Common myeloid progenitor, CD34-positive (primary cell): ENCODE data around the gene PLA2G4C.
A peak's percentile ranks its signal among the peaks of the same experiment; 100 is the strongest.

ENCODE experiments used
- CTCF ChIA-PET: fragments of 350-600 bp; sonication (Branson Sonifier 250); formaldehyde crosslinking; loops from one replicate; lab custom pipeline; 2021; ENCODE audit warnings: antibody characterized with exemption; lab: Charles Lee
- POLR2A ChIA-PET: fragments of 350-600 bp; sonication (Branson Sonifier 250); formaldehyde crosslinking; loops from one replicate; lab custom pipeline; 2021; ENCODE audit warnings: antibody characterized with exemption; lab: Charles Lee
- DNase-seq, 3 donors: peaks; one replicate each; pipeline versions ENCODE4 v3.0.0 to v3.0.0-alpha.2; 2013
- H3K27ac ChIP-seq, 2 experiments: 1 replicate in 1 of 2; 2 replicates in 1 of 2; pipeline ENCODE4 v1.7.0; 2013; ENCODE audit warnings: inconsistent platforms in 2 of 2, low read length in 2 of 2, mild to moderate bottlenecking in 2 of 2, low read depth in 1 of 2, moderate library complexity in 1 of 2; ENCODE audit not compliant: severe bottlenecking in 2 of 2, insufficient read depth in 1 of 2, poor library complexity in 1 of 2
- H3K27me3 ChIP-seq, 5 experiments: replicated peaks in 2 of 5; 1 replicate in 3 of 5; 2 replicates in 2 of 5; pipeline versions ENCODE4 v1.6.1 to v1.7.0; 2013; ENCODE audit warnings: low read length in 4 of 5, mild to moderate bottlenecking in 2 of 5, moderate library complexity in 2 of 5, inconsistent platforms in 1 of 5; ENCODE audit not compliant: insufficient read depth in 5 of 5, control insufficient read depth in 4 of 5
- H3K36me3 ChIP-seq, 4 experiments: 1 replicate in 2 of 4; 2 replicates in 2 of 4; pipeline versions ENCODE4 v1.6.1 to v1.7.0; 2013; ENCODE audit warnings: low read length in 3 of 4, control low read depth in 1 of 4, mild to moderate bottlenecking in 1 of 4; ENCODE audit not compliant: control insufficient read depth in 4 of 4, insufficient read depth in 4 of 4
- H3K4me1 ChIP-seq, 4 experiments: 1 replicate in 3 of 4; 2 replicates in 1 of 4; pipeline versions ENCODE4 v1.6.1 to v1.7.1; 2013; ENCODE audit warnings: low read length in 3 of 4, mild to moderate bottlenecking in 3 of 4, control low read depth in 1 of 4, inconsistent platforms in 1 of 4, moderate library complexity in 1 of 4; ENCODE audit not compliant: control insufficient read depth in 4 of 4, insufficient read depth in 4 of 4; ENCODE audit errors: control extremely low read depth in 1 of 4
- H3K4me3 ChIP-seq, 7 experiments: 1 replicate in 4 of 7; 2 replicates in 3 of 7; pipeline versions ENCODE4 v1.5.1 to v1.7.0; 2013; ENCODE audit warnings: mild to moderate bottlenecking in 7 of 7, low read length in 6 of 7, moderate library complexity in 6 of 7, inconsistent platforms in 2 of 7, low read depth in 2 of 7, control low read depth in 1 of 7; ENCODE audit not compliant: insufficient read depth in 4 of 7, control insufficient read depth in 1 of 7; ENCODE audit errors: extremely low read depth in 1 of 7
- H3K9me3 ChIP-seq, 5 experiments: 1 replicate in 4 of 5; 2 replicates in 1 of 5; pipeline versions ENCODE4 v1.6.1 to v1.7.1; 2013; ENCODE audit warnings: low read length in 4 of 5, mild to moderate bottlenecking in 2 of 5, inconsistent platforms in 1 of 5, low read depth in 1 of 5, moderate library complexity in 1 of 5; ENCODE audit not compliant: control insufficient read depth in 4 of 5, insufficient read depth in 2 of 5; ENCODE audit errors: control extremely low read depth in 1 of 5
- WGBS: methylation state at CpG from one replicate; pipeline ENCODE4 v1.1.5; 2013; ENCODE audit not compliant: insufficient coverage; 5-methylcytosine and 5-hydroxymethylcytosine counted together

Gene PLA2G4C

DNA sequence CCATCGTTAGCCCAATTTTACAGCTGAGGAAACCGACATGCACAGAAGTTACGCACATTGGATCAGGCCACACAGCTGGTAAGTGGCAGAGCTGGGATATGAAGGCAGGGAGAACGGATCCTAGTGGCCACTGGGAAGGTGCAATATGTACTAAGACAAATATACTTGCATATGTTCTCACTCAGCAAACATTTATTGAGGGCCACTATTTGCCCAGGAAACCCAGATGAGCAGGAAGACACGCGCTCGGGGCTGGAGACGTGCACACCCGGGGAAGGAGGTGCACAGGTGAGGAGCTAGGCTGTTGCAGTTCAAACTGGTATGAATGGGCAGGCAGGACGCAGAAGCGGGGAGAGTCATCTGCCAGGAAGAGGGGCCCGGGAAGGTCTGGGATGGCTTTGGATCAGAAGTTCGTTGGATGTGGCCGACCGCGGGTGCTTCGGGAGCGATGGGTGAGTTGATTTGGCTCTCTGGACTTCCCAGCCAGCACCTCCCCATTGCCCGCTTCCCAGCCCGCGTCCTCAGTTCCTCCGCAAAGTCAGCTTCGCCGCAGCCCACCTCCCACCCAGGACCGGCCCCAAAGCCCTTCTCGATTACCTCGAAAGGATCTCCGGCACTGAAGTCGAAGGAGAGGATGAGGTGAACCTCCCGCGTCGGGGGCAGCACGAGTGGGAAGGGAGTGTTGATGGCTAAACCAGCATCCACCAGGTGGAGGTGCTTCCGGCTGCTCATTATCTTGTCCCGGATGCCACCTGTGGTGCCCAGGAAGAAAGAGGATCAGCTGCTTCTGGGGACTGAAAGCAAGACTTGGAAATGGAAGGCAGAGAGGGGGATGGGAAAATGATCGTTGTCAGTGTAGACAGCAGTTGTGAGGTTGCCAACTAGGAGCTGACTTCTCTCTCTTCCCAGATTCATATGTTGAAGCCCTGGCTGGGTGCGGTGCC lies 48.9 kb downstream of the PLA2G4C start:
- Histone ChIP-seq H3K27me3 (peaks cover 0 to 11% (median 6%) of the 10 kb centered on the region in 5 experiments), H3K4me1 (no peaks in the 10 kb centered on the region), H3K4me3 (no peak overlapping the region), H3K27ac (no peak overlapping the region), H3K36me3 (no peaks in the 10 kb centered on the region), H3K9me3 (peaks cover 0 to 2% (median 0%) of the 10 kb centered on the region in 5 experiments)
- WGBS, result 51% methylated on average over 32 of the region's 37 CpGs
- ChIA-PET POLR2A (no interaction called here), CTCF (no interaction called here)
- DNase-seq, result no peak

- 100% methylated on average over 3 of the region's 5 CpGs for WGBS
- Histone ChIP-seq H3K9me3 (peaks cover 0 to 2% (median 0%) of the 10 kb centered on the region in 5 experiments), H3K4me3 (no peak overlapping the region), H3K27ac (no peak overlapping the region), H3K4me1 (no peaks in the 10 kb centered on the region), H3K36me3 (no peaks in the 10 kb centered on the region), H3K27me3 (peaks cover 0 to 11% (median 6%) of the 10 kb centered on the region in 5 experiments)
- ChIA-PET POLR2A (no interaction called here), CTCF (no interaction called here)
- no peak for DNase-seq
These were observed 50.2 kb downstream of the PLA2G4C start for GRCh38 chr19:48060381-48060780.

GRCh38 chr19:48059331-48059730 lies 51.3 kb downstream of the PLA2G4C start:
- Histone ChIP-seq H3K4me1 (no peaks in the 10 kb centered on the region), H3K9me3 (no peaks in the 10 kb centered on the region), H3K4me3 (no peak overlapping the region), H3K27ac (no peak overlapping the region), H3K36me3 (no peaks in the 10 kb centered on the region), H3K27me3 (peaks cover 0 to 11% (median 6%) of the 10 kb centered on the region in 5 experiments)
- ChIA-PET POLR2A (no interaction called here), CTCF (no interaction called here)
- 100% methylated on average over 1 of the region's 6 CpGs for WGBS
- no peak for DNase-seq

DNA sequence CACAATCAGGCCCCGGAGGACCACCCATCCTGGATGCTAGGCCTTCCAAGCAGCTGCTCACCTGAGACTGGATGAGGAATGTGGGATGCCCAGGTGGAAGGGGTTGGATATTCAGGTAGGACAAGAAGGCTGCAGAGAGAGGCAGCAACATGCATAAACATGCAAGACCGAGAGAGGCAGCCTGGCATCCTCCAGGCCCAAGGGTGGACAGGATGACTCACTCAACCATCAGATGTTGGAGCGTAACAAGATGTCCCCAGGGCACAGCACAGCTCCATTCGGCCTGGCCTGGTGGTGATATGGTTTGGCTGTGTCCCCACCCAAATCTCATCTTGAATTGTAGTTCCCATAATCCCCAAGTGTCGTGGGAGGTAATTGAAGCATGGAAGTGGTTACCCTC lies 56.8 kb downstream of the PLA2G4C start:
- Histone ChIP-seq H3K36me3 (no peaks in the 10 kb centered on the region), H3K4me1 (no peaks in the 10 kb centered on the region), H3K27me3 (no peaks in the 10 kb centered on the region), H3K27ac (no peak overlapping the region), H3K4me3 (no peak overlapping the region), H3K9me3 (peaks cover 0 to 5% (median 0%) of the 10 kb centered on the region in 5 experiments)
- ChIA-PET CTCF (no interaction called here), POLR2A (no interaction called here)
- 87% methylated on average over 4 of the region's 5 CpGs for WGBS
- no peak for DNase-seq

DNA sequence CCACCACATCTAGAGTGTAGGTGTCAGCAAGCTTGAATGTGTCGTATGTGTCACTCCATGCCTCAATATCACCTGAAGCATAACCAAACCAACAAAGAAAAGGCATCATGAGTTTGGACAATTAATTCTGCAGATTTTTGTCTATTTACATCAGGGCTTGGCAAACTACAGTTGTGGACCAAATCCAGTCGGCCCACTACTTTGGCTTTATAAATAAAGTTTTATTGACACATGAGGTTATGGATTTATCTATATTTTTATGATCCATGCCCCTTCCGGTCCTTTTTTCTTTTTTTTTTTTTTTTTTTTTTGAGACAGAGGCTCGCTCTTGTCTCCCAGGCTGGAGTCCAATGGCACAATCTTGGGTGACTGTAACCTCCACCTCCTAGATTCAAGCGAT lies 57.5 kb downstream of the PLA2G4C start:
- WGBS, result 100% methylated on average over 1 of the region's 5 CpGs
- ChIA-PET CTCF (no interaction called here), POLR2A (no interaction called here)
- Histone ChIP-seq H3K9me3 (peaks cover 0 to 8% (median 0%) of the 10 kb centered on the region in 5 experiments), H3K36me3 (no peaks in the 10 kb centered on the region), H3K4me3 (no peak overlapping the region), H3K4me1 (no peaks in the 10 kb centered on the region), H3K27me3 (no peaks in the 10 kb centered on the region), H3K27ac (no peak overlapping the region)
- no peak for DNase-seq

DNA sequence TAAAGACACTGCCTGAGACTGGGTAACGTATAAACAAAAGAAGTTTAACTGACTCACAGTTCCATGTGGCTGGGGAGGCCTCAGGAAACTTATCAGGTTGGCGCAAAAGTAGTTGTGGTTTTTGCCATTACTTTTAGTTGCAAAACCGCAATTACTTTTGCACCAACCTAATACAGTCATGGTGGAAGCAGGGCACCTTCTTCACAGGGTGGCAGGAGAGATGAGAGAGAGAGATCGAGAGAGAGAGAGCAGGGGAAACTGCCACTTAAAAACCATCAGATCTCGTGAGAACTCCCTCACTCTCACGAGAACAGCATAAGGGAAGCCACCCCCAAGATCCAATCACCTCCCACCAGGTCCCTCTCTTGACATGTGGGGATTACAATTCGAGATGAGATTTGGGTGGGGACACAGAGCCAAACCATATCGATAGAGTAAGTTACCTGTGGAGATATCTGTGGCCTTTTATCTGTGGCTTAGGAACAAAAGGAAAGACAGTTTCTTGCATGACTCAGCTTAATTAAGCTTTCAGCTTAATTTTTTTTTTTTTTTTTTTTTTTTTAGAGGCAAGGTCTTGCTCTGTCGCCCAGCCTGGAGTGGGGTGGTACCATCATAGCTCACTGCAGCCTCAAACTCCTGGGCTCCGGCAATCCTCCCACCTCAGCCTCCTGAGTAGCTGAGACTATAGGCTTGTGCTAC lies 59.1 kb downstream of the PLA2G4C start:
- Histone ChIP-seq H3K27ac (no peak overlapping the region), H3K4me3 (no peak overlapping the region), H3K36me3 (no peaks in the 10 kb centered on the region), H3K4me1 (no peaks in the 10 kb centered on the region), H3K9me3 (peaks cover 0 to 8% (median 2%) of the 10 kb centered on the region in 5 experiments), H3K27me3 (no peaks in the 10 kb centered on the region)
- peak; percentile 36 to 75 (median 65) for DNase-seq
- ChIA-PET POLR2A (no interaction called here), CTCF (no interaction called here)
- WGBS, result 71% methylated on average over 6 of the region's 10 CpGs

DNA sequence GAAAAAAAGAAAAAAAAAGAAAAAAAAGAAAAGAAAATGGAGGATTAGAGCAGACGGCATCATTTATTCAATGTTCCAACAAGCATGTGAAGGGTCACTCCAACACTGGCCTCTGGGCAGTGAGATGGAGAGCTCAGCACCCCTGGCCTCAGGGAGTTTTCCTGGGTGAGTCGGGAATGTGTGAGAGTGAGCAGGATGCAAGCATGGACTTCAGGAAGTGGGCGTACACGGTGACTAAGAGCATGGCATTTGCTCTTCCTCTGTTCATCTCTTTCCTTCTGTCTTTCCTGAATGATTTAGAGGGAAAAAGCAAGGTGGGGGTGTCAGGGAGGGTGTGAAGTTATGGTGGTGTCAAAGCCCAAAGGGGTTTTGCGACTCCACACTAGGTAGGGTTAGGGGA lies 66.1 kb downstream of the PLA2G4C start:
- Histone ChIP-seq H3K36me3 (no peaks in the 10 kb centered on the region), H3K27me3 (peaks cover 0 to 9% (median 0%) of the 10 kb centered on the region in 5 experiments), H3K9me3 (peaks cover 0 to 3% (median 2%) of the 10 kb centered on the region in 5 experiments), H3K27ac (no peak overlapping the region), H3K4me3 (no peak overlapping the region), H3K4me1 (no peaks in the 10 kb centered on the region)
- DNase-seq, result no peak
- ChIA-PET CTCF (interaction anchor here (1.3 kb wide), 1 partner anchor 81 kb away, joined by 3 read pairs; no protein-coding TSS in a partner anchor), POLR2A (no interaction called here)
- 94% methylated on average over 2 of the region's 5 CpGs for WGBS
